GM15510 (cell line): ENCODE results near the gene GALR2.

Source experiments
- POLR2A ChIP-seq: IDR thresholded peaks from 3 replicates; pipeline ENCODE4 v1.6.1; 2011; ENCODE audit warnings: borderline replicate concordance; ENCODE audit not compliant: insufficient read length; ENCODE audit errors: extremely low read depth

GALR2 gene

GRCh38 chr17:76048025-76048605 is 26.5 kb upstream of the GALR2 start:
- TF ChIP-seq POLR2A = no peak

GRCh38 chr17:76048711-76049110 is 25.9 kb upstream of the GALR2 start:
- TF ChIP-seq POLR2A = no peak

GRCh38 chr17:76049239-76049638 is 25.3 kb upstream of the GALR2 start:
- no peak for TF ChIP-seq POLR2A

- no peak for TF ChIP-seq POLR2A
These were observed 24.6 kb upstream of the GALR2 start for GRCh38 chr17:76049836-76050537.

- no peak for TF ChIP-seq POLR2A
These were observed 23.8 kb upstream of the GALR2 start for GRCh38 chr17:76050538-76051467.

GRCh38 chr17:76051561-76051960 is 23.0 kb upstream of the GALR2 start:
- TF ChIP-seq POLR2A = no peak

GRCh38 chr17:76053246-76054111 is 21.1 kb upstream of the GALR2 start:
- TF ChIP-seq POLR2A = no peak

- TF ChIP-seq POLR2A = no peak
These were observed 20.5 kb upstream of the GALR2 start for GRCh38 chr17:76054112-76054476.

- TF ChIP-seq POLR2A = no peak
These were observed 17.7 kb upstream of the GALR2 start for GRCh38 chr17:76056882-76057281.

GRCh38 chr17:76063875-76064546 is 10.6 kb upstream of the GALR2 start:
- TF ChIP-seq POLR2A = no peak

- TF ChIP-seq POLR2A = no peak
These were observed 8.8 kb upstream of the GALR2 start for GRCh38 chr17:76065775-76066174.

GRCh38 chr17:76071531-76072147 is 2.9 kb upstream of the GALR2 start:
- no peak for TF ChIP-seq POLR2A

- peak; percentile 88 for TF ChIP-seq POLR2A
These were observed 2.3 kb upstream of the GALR2 start, which contains the start of gene SRP68 for GRCh38 chr17:76072148-76072858. Gene SRP68, minus strand, starts transcription at chr17:76072517. Its CDS starts 26 bp downstream, at chr17:76072491.
